ENCODE results near the gene NPHP1. TPM values are rescaled to one million over a fixed set of nuclear protein-coding genes. Genes with fewer than 3 reads are reported as not detected.
"Not testable (repeated sequence)": the region's sequence is repeated elsewhere in the genome, so short reads cannot be mapped to it uniquely, and the experiment has no call there.

The NPHP1 gene
- total RNA-seq, 4 donors from 2014 or later = 0.55 to 0.95 (median 0.60) TPM; not detected in 1

GRCh38 chr2:110216199-110216598 lies 11.4 kb upstream of the NPHP1 start:
- intact Hi-C loops (cut with DNase I; ENCODE audit: low total_unique reads) = no loop called here
- no peaks in the 10 kb centered on the region for H3K9me3 ChIP-seq
- DNase-seq = no peak
- 48 to 80% methylated on average over 1 to 3 of the region's 3 CpGs for WGBS, 2 donors (ENCODE audit: low coverage in 1 of 2)
- H3K36me3 ChIP-seq = no peaks in the 10 kb centered on the region
- in situ Hi-C loops (cut with MboI; ENCODE audit: low pct_ligation_motif_present in 1 of 4, low pct_unique_long_range_greater_than_20kb in 1 of 4, low sequenced_read_pairs in 3 of 4) = no loop called here
- no peak for TF ChIP-seq EP300 (IDR thresholded peaks at IDR 0.05; ENCODE audit: low read depth)
- TF ChIP-seq CTCF (IDR thresholded peaks at IDR 0.05) = no peak
- no peak for TF ChIP-seq POLR2AphosphoS5 (IDR thresholded peaks at IDR 0.05)
- TF ChIP-seq POLR2A (IDR thresholded peaks at IDR 0.05) = no peak
- no peak overlapping the region for H3K4me3 ChIP-seq
- peaks cover 21% of the 10 kb centered on the region for H3K27me3 ChIP-seq
- H3K27ac ChIP-seq = no peak overlapping the region
- peaks cover 0 to 13% (median 6%) of the 10 kb centered on the region in 4 donors for H3K4me1 ChIP-seq

GRCh38 chr2:110215566-110216158 lies 10.8 kb upstream of the NPHP1 start:
- Histone ChIP-seq H3K27ac (no peak overlapping the region), H3K9me3 (no peaks in the 10 kb centered on the region), H3K4me1 (peaks cover 0 to 18% (median 11%) of the 10 kb centered on the region in 4 donors), H3K27me3 (peaks cover 21% of the 10 kb centered on the region), H3K4me3 (no peak overlapping the region), H3K36me3 (no peaks in the 10 kb centered on the region)
- no peak for TF ChIP-seq POLR2AphosphoS5 (IDR thresholded peaks at IDR 0.05)
- no peak for DNase-seq
- in situ Hi-C loops (cut with MboI; ENCODE audit: low pct_ligation_motif_present in 1 of 4, low pct_unique_long_range_greater_than_20kb in 1 of 4, low sequenced_read_pairs in 3 of 4) (no loop called here), intact Hi-C loops (cut with DNase I; ENCODE audit: low total_unique reads) (no loop called here)
- WGBS, 2 donors (ENCODE audit: low coverage in 1 of 2) = 68 to 77% methylated on average over 4 of the region's 4 CpGs

- 46 to 54% methylated on average over 2 of the region's 2 CpGs for WGBS, 2 donors (ENCODE audit: low coverage in 1 of 2)
- intact Hi-C loops (cut with DNase I; ENCODE audit: low total_unique reads) = no loop called here
- no peak overlapping the region for H3K27ac ChIP-seq
- in situ Hi-C loops (cut with MboI; ENCODE audit: low pct_ligation_motif_present in 1 of 4, low pct_unique_long_range_greater_than_20kb in 1 of 4, low sequenced_read_pairs in 3 of 4) = no loop called here
- no peak overlapping the region for H3K4me3 ChIP-seq
- TF ChIP-seq EP300 (IDR thresholded peaks at IDR 0.05; ENCODE audit: low read depth) (no peak), POLR2AphosphoS5 (IDR thresholded peaks at IDR 0.05) (no peak), POLR2A (IDR thresholded peaks at IDR 0.05) (no peak), CTCF (IDR thresholded peaks at IDR 0.05) (no peak)
- peaks cover 0 to 18% (median 12%) of the 10 kb centered on the region in 4 donors for H3K4me1 ChIP-seq
- DNase-seq = no peak
- no peaks in the 10 kb centered on the region for H3K36me3 ChIP-seq
- peaks cover 21% of the 10 kb centered on the region for H3K27me3 ChIP-seq
- no peaks in the 10 kb centered on the region for H3K9me3 ChIP-seq
Observed at GRCh38 chr2:110215091-110215490, 10.3 kb upstream of the NPHP1 start.

- WGBS, 2 donors (ENCODE audit: low coverage in 1 of 2) = 67 to 82% methylated on average over 3 of the region's 3 CpGs
- Histone ChIP-seq H3K27me3 (peaks cover 14% of the 10 kb centered on the region), H3K4me1 (peaks cover 0 to 18% (median 12%) of the 10 kb centered on the region in 4 donors)
- H3K36me3 ChIP-seq; H3K9me3 ChIP-seq; in situ Hi-C loops (cut with MboI; ENCODE audit: low pct_ligation_motif_present in 1 of 4, low pct_unique_long_range_greater_than_20kb in 1 of 4, low sequenced_read_pairs in 3 of 4); H3K27ac ChIP-seq; intact Hi-C loops (cut with DNase I; ENCODE audit: low total_unique reads); DNase-seq; H3K4me3 ChIP-seq: not testable (repeated sequence)
Observed at GRCh38 chr2:110213522-110213921, 8.7 kb upstream of the NPHP1 start.

GRCh38 chr2:110211938-110212858 lies 7.4 kb upstream of the NPHP1 start, which contains the start of gene MTLN:
TSS of gene MTLN (minus strand) at chr2:110212547. CDS start at chr2:110212525, 22 bp downstream.
- TF ChIP-seq CTCF (IDR thresholded peaks at IDR 0.05) = peak in 1 of 5 experiments; percentile 5
- no peak for TF ChIP-seq EP300 (IDR thresholded peaks at IDR 0.05; ENCODE audit: low read depth)
- peak; percentile 89 to 92 (median 91) for TF ChIP-seq POLR2AphosphoS5 (IDR thresholded peaks at IDR 0.05)
- TF ChIP-seq POLR2A (IDR thresholded peaks at IDR 0.05) = peak; percentile 77
- in situ Hi-C loops (cut with MboI; ENCODE audit: low pct_ligation_motif_present in 1 of 4, low pct_unique_long_range_greater_than_20kb in 1 of 4, low sequenced_read_pairs in 3 of 4) = no loop called here
- peaks cover 0 to 18% (median 12%) of the 10 kb centered on the region in 4 donors for H3K4me1 ChIP-seq

More at GRCh38 chr2:110211938-110212858, 7.4 kb upstream of the NPHP1 start, which contains the start of gene MTLN:
- peaks cover 7% of the 10 kb centered on the region for H3K27me3 ChIP-seq
- 2 to 11% methylated on average over 6 to 53 of the region's 54 CpGs for WGBS, 2 donors (ENCODE audit: low coverage in 1 of 2)
- H3K36me3 ChIP-seq = no peaks in the 10 kb centered on the region
- intact Hi-C loops (cut with DNase I; ENCODE audit: low total_unique reads) = no loop called here
- peak; percentile 76 for DNase-seq
- H3K27ac ChIP-seq = peak within 1 kb of the TSS; percentile 75 to 87 (median 83)
- H3K9me3 ChIP-seq = no peaks in the 10 kb centered on the region
- peak within 1 kb of the TSS; percentile 47 to 69 (median 58) for H3K4me3 ChIP-seq

All from transverse colon (tissue), 4 donors.